ENCODE results near the gene CADM1.

Gene CADM1

GRCh38 chr11:115194802-115195110 is 309.5 kb downstream of the CADM1 start:
- DNase-seq = no peak
- Histone ChIP-seq H3K9me3 (no peaks in the 10 kb centered on the region), H3K4me3 (no peak overlapping the region), H3K27ac (no peak overlapping the region), H3K36me3 (no peaks in the 10 kb centered on the region), H3K4me1 (peaks cover 0 to 21% (median 4%) of the 10 kb centered on the region in 4 donors), H3K27me3 (no peaks in the 10 kb centered on the region)
- intact Hi-C loops (cut with DNase I; ENCODE audit: low total_unique reads) = no loop called here
- no peak for TF ChIP-seq CTCF (IDR thresholded peaks at IDR 0.05)

GRCh38 chr11:115193914-115194801 is 310.1 kb downstream of the CADM1 start:
- no peak overlapping the region for H3K27ac ChIP-seq
- H3K27me3 ChIP-seq = no peaks in the 10 kb centered on the region
- DNase-seq = no peak
- H3K4me3 ChIP-seq = no peak overlapping the region
- H3K36me3 ChIP-seq = no peaks in the 10 kb centered on the region
- peaks cover 0 to 15% (median 4%) of the 10 kb centered on the region in 4 donors for H3K4me1 ChIP-seq
- TF ChIP-seq CTCF (IDR thresholded peaks at IDR 0.05) = no peak
- intact Hi-C loops (cut with DNase I; ENCODE audit: low total_unique reads) = no loop called here
- no peaks in the 10 kb centered on the region for H3K9me3 ChIP-seq

GRCh38 chr11:115191761-115192160 is 312.5 kb downstream of the CADM1 start:
- peaks cover 0 to 8% of the 10 kb centered on the region in 2 donors for H3K27me3 ChIP-seq
- no peaks in the 10 kb centered on the region for H3K9me3 ChIP-seq

GRCh38 chr11:115190196-115190595 is 314.0 kb downstream of the CADM1 start:
- intact Hi-C loops (cut with DNase I; ENCODE audit: low total_unique reads) = no loop called here
- peaks cover 0 to 8% of the 10 kb centered on the region in 2 donors for H3K27me3 ChIP-seq
- no peaks in the 10 kb centered on the region for H3K36me3 ChIP-seq
- H3K27ac ChIP-seq = no peak overlapping the region
- no peak overlapping the region for H3K4me3 ChIP-seq
- no peaks in the 10 kb centered on the region for H3K4me1 ChIP-seq
- H3K9me3 ChIP-seq = no peaks in the 10 kb centered on the region
- TF ChIP-seq CTCF (IDR thresholded peaks at IDR 0.05) = no peak
- no peak for DNase-seq

More at GRCh38 chr11:115191761-115192160, 312.5 kb downstream of the CADM1 start:
- Histone ChIP-seq H3K27ac (no peak overlapping the region), H3K4me3 (no peak overlapping the region), H3K36me3 (no peaks in the 10 kb centered on the region), H3K4me1 (no peaks in the 10 kb centered on the region)
- DNase-seq = no peak
- intact Hi-C loops (cut with DNase I; ENCODE audit: low total_unique reads) = no loop called here
- TF ChIP-seq CTCF (IDR thresholded peaks at IDR 0.05) = no peak

GRCh38 chr11:115188898-115189278 is 315.3 kb downstream of the CADM1 start:
- Histone ChIP-seq H3K27ac (no peak overlapping the region), H3K27me3 (peaks cover 0 to 8% of the 10 kb centered on the region in 2 donors), H3K36me3 (no peaks in the 10 kb centered on the region), H3K4me3 (no peak overlapping the region), H3K9me3 (no peaks in the 10 kb centered on the region), H3K4me1 (no peaks in the 10 kb centered on the region)
- no peak for DNase-seq
- intact Hi-C loops (cut with DNase I; ENCODE audit: low total_unique reads) = no loop called here
- no peak for TF ChIP-seq CTCF (IDR thresholded peaks at IDR 0.05)

Data from tibial artery (tissue), 4 donors.